Measurements from ENCODE around the gene SNAP47. TPM values are rescaled to one million over a fixed set of nuclear protein-coding genes. Genes with fewer than 3 reads are reported as not detected.

Gene SNAP47
- polyA plus RNA-seq, 1 donor (not counting 4 experiments of a cell fraction or from before 2014, with no cell fraction given), result 24.8 TPM

DNA sequence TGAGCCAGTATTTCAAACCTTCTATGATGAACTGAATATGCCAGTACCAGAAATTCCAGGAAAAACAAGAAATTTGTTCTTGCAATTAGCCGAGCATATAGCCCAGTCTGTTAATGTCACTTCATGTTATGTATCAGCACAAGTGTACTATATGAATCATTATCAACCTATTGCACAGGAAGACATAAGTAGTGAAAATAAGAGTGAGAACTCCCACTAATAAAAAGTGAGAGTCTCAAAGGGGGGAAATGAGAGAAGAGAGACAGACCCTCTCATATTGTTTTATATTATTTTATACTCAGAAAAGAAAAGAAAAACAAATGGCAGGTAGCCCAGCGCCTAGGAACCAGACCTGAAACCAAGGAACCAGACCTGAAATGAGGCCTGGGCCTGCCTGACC, 16.3 kb upstream of the SNAP47 start:
- H2AFZ ChIP-seq (ENCODE audit: control insufficient read depth, low read length), result no peak overlapping the region
- FAIRE-seq (no peak), DNase-seq (ENCODE audit: low read depth, low spot score) (no peak)
- peaks cover 7% of the 10 kb centered on the region for H3K9me3 ChIP-seq (ENCODE audit: control insufficient read depth, low read depth, low read length)
- H3K27me3 ChIP-seq (ENCODE audit: control insufficient read depth, extremely low read depth, insufficient read depth, low read length), result no peaks in the 10 kb centered on the region
- H4K20me1 ChIP-seq (ENCODE audit: control insufficient read depth, extremely low read depth, insufficient read depth, low read length), result no peaks in the 10 kb centered on the region
- no peaks in the 10 kb centered on the region for H3K4me1 ChIP-seq (ENCODE audit: control insufficient read depth, extremely low read depth, insufficient read depth, low read length)
- H3K4me3 ChIP-seq (ENCODE audit: control insufficient read depth in 2 of 3, extremely low read depth in 1 of 3, insufficient read depth in 2 of 3, low read depth in 1 of 3, low read length in 3 of 3), result no peak overlapping the region
- no peak overlapping the region for H3K27ac ChIP-seq (ENCODE audit: control insufficient read depth, insufficient read depth, low read length)
- H3K4me2 ChIP-seq (ENCODE audit: control insufficient read depth, extremely low read depth, insufficient read depth, low read depth, low read length), result no peak overlapping the region
- no peaks in the 10 kb centered on the region for H3K36me3 ChIP-seq (ENCODE audit: control insufficient read depth in 2 of 2, extremely low read depth in 1 of 2, insufficient read depth in 2 of 2, low read length in 2 of 2)
- H3K79me2 ChIP-seq (ENCODE audit: control insufficient read depth, insufficient read depth, low read length), result no peaks in the 10 kb centered on the region
- H3K9me1 ChIP-seq (ENCODE audit: control insufficient read depth, extremely low read depth, insufficient read depth, low read length), result no peaks in the 10 kb centered on the region
- no peak for TF ChIP-seq EZH2 (IDR thresholded peaks at IDR 0.05; ENCODE audit: low read length)
- TF ChIP-seq, protein P1, sequence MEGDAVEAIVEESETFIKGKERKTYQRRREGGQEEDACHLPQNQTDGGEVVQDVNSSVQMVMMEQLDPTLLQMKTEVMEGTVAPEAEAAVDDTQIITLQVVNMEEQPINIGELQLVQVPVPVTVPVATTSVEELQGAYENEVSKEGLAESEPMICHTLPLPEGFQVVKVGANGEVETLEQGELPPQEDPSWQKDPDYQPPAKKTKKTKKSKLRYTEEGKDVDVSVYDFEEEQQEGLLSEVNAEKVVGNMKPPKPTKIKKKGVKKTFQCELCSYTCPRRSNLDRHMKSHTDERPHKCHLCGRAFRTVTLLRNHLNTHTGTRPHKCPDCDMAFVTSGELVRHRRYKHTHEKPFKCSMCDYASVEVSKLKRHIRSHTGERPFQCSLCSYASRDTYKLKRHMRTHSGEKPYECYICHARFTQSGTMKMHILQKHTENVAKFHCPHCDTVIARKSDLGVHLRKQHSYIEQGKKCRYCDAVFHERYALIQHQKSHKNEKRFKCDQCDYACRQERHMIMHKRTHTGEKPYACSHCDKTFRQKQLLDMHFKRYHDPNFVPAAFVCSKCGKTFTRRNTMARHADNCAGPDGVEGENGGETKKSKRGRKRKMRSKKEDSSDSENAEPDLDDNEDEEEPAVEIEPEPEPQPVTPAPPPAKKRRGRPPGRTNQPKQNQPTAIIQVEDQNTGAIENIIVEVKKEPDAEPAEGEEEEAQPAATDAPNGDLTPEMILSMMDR (optimal IDR thresholded peaks at IDR 0.05 in 1 of 3, IDR thresholded peaks at IDR 0.05 in 1 of 3, conservative IDR thresholded peaks at IDR 0.05 in 1 of 3; ENCODE audit: extremely low read depth in 1 of 3, insufficient read depth in 2 of 3, low read length in 3 of 3), result no peak
- H3K9ac ChIP-seq (ENCODE audit: control insufficient read depth, extremely low read depth, insufficient read depth, low read length), result no peak overlapping the region
- dilution Hi-C loops (cut with MboI; ENCODE audit: extremely low pct_ligation_motif_present, low sequenced_read_pairs), result no loop called here

DNA sequence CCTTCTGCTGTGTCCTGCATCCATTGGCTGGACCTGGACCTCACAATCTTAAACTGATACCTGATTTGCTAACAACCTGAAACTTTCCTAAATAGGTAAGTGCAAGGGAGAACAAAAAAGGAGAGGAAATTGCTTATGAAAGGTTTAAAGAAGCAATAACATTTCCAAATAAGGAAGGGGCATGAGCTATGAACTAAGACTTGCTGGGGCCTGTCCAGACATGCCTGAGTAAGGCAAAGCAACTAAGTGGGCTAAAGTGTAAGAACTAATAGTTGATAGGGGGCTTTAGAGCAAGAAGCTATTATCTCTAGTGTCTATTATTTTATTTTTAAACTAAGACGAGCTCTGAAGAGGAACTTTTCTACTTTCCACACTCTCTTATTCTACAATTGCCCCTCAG, 11.8 kb upstream of the SNAP47 start:
- no peak for FAIRE-seq
- DNase-seq (ENCODE audit: low read depth, low spot score), result no peak

More for the DNA sequence above, 11.8 kb upstream of the SNAP47 start:
- Histone ChIP-seq H3K79me2 (ENCODE audit: control insufficient read depth, insufficient read depth, low read length) (no peaks in the 10 kb centered on the region), H3K9me3 (ENCODE audit: control insufficient read depth, low read depth, low read length) (peaks cover 7% of the 10 kb centered on the region), H3K4me1 (ENCODE audit: control insufficient read depth, extremely low read depth, insufficient read depth, low read length) (peaks cover 5% of the 10 kb centered on the region), H3K4me2 (ENCODE audit: control insufficient read depth, extremely low read depth, insufficient read depth, low read depth, low read length) (no peak overlapping the region), H3K36me3 (ENCODE audit: control insufficient read depth in 2 of 2, extremely low read depth in 1 of 2, insufficient read depth in 2 of 2, low read length in 2 of 2) (no peaks in the 10 kb centered on the region), H4K20me1 (ENCODE audit: control insufficient read depth, extremely low read depth, insufficient read depth, low read length) (no peaks in the 10 kb centered on the region), H3K27me3 (ENCODE audit: control insufficient read depth, extremely low read depth, insufficient read depth, low read length) (no peaks in the 10 kb centered on the region), H3K4me3 (ENCODE audit: control insufficient read depth in 2 of 3, extremely low read depth in 1 of 3, insufficient read depth in 2 of 3, low read depth in 1 of 3, low read length in 3 of 3) (no peak overlapping the region), H3K27ac (ENCODE audit: control insufficient read depth, insufficient read depth, low read length) (no peak overlapping the region), H3K9ac (ENCODE audit: control insufficient read depth, extremely low read depth, insufficient read depth, low read length) (no peak overlapping the region), H2AFZ (ENCODE audit: control insufficient read depth, low read length) (no peak overlapping the region), H3K9me1 (ENCODE audit: control insufficient read depth, extremely low read depth, insufficient read depth, low read length) (no peaks in the 10 kb centered on the region)
- dilution Hi-C loops (cut with MboI; ENCODE audit: extremely low pct_ligation_motif_present, low sequenced_read_pairs), result no loop called here
- TF ChIP-seq, protein P1 (optimal IDR thresholded peaks at IDR 0.05 in 1 of 3, IDR thresholded peaks at IDR 0.05 in 1 of 3, conservative IDR thresholded peaks at IDR 0.05 in 1 of 3; ENCODE audit: extremely low read depth in 1 of 3, insufficient read depth in 2 of 3, low read length in 3 of 3), result no peak
- TF ChIP-seq EZH2 (IDR thresholded peaks at IDR 0.05; ENCODE audit: low read length), result no peak
